ENCODE results near the gene CGRRF1.

GRCh38 chr14:54503486-54503885 is 6.2 kb upstream of the CGRRF1 start:
- TF ChIP-seq CTCF (IDR thresholded peaks at IDR 0.05) (peak in 3 of 5 experiments; percentile 11 to 26 (median 17)), POLR2A (IDR thresholded peaks at IDR 0.05) (no peak)
